ENCODE data around the gene UTY.

Gene UTY

DNA sequence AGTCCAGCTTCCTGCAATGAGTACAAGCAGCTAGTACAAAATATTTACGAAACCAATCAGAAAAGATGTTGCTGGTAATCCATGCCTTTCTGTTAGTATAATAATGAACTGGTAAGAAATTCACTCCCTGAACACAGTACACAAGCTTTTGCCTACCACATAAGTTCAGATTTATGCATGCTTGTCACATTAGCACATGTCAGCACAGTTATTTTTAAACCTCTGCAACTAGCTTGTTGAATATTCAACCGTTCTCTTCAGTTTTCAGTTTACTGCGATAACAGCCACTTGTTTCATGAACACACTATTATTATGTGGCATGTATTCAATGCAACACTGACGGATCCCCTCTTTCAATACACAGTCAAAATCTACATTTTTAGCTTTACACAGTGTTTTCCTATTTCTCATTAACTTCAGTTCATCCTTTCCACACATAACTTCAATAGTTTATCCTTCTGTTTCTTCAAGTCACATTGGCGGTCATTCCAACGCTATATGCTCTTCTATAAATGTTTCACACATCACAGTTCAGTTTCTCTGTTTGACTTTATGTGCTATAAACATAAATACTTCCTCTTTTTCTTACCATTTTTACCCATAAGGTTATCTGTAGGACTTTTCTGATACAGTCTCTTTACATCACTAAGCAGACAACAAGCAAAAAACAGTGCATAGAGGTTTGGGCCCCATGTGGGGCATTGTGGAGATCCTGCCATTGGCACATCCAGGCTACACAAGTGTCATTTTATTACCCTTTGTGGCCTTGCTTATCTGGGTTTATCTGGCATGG, 62.8 kb downstream of the UTY start:
- DNase-seq (ENCODE audit: extremely low read depth in 1 of 2, low read depth in 1 of 2): no peak

DNA sequence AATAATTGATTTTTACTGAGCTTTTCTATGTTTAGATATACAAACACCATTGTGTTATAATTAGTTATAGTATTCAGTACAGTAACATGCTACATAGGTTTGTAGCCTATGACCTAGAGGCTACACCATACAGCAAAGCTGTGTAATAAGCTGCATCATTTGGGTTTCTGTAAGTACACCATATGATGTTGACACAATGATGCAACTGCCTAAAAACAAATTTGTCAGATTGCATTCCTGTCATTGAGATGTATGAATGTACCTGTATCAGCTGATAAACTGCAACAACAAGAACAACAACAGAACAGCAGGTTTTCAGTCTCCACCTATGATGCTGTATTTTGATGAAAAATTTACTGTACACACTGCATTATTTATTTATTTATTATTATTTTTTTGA, 64.3 kb downstream of the UTY start:
- no peak for DNase-seq (ENCODE audit: extremely low read depth in 1 of 2, low read depth in 1 of 2)

DNA sequence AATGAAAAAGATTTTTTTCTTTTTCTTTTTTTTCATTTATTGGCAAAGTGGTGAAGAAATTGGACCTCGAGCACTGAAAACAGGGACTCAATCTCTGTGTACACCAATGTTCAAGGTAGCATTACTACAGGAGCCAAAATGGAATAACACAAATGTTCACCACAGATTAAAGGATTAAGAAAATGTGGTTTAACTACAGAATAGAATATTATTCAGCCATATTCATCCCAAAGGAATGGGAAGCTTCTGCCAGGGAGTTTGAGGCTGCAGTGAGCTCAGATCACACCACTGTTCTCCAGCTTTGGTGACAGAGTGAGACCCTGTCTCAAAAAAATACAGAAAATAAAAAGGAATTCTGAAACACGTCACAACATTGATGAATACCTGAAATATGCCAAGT, 81.0 kb downstream of the UTY start:
- no peak for DNase-seq (ENCODE audit: extremely low read depth in 1 of 2, low read depth in 1 of 2)

DNA sequence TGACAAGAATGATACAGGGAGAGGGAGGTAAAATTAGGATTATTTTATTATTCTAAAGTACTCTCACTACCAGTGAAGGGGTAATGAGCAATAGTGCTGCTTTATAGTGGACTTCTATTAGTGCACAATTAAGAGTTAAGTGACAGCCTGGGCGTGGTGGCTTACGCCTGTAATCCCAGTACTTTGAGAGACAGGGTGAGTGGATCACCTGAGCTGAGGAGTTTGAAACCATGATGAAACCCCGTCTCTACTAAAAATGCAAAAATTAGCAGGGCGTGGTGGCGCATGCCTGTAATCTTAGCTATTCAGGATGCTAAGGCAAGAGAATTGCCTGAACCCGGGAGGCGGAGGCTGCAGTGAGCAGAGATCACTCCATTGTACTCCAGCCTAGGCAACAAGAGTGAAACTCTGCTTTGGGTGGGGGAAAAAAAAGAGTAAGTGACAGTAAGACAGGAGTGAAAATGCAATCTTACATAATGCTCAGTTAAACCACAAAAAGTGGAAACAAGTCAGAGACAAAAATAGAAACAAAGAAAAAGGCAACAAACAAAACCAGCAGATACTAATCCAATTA, 98.6 kb downstream of the UTY start:
- no peak for DNase-seq (ENCODE audit: extremely low read depth in 1 of 2, low read depth in 1 of 2)

GRCh38 chrY:13370868-13371800, 108.7 kb downstream of the UTY start:
- no peak for DNase-seq (ENCODE audit: extremely low read depth in 1 of 2, low read depth in 1 of 2)

DNA sequence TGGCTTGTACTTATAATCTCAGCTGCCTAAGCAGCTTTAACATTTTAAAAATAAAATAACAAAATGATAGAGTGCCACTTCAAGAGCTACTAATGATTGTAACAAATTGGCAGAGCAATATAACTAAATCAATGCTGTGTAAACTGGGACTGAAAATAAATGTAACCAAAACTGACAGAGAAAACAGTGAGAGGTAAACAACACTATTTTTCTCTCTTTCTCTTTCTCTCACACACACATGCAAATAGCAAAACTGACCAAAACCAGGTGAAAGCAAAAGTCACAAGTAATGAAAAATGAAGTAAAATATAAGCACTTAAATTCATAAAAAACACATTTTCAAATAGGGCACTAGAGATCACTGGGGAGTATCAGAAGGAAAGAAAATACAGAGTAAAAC, 109.6 kb downstream of the UTY start:
- DNase-seq (ENCODE audit: extremely low read depth in 1 of 2, low read depth in 1 of 2): no peak

GRCh38 chrY:13368513-13368845, 111.4 kb downstream of the UTY start:
- DNase-seq (ENCODE audit: extremely low read depth in 1 of 2, low read depth in 1 of 2): no peak

- no peak for DNase-seq (ENCODE audit: extremely low read depth in 1 of 2, low read depth in 1 of 2)
These were observed 116.2 kb downstream of the UTY start for GRCh38 chrY:13363641-13364040.

DNA sequence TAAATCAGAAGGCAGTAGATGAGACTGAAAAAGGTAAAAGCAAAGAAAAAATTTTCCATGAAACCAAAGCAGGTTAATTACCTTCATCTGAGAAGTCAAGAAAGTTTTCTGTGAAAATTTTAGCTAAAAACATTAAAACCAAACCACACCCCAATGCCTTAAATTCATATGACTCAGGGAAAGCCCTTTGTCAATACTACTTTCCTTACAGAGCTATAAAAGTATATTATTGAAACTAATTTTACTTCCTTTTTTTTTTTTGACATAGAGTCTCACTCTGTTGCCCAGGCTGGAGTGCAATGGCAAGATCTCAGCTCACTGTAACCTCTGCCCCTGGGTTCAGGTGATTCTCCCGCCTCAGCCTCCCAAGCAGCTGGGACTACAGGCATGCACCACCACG, 117.2 kb downstream of the UTY start:
- no peak for DNase-seq (ENCODE audit: extremely low read depth in 1 of 2, low read depth in 1 of 2)

DNA sequence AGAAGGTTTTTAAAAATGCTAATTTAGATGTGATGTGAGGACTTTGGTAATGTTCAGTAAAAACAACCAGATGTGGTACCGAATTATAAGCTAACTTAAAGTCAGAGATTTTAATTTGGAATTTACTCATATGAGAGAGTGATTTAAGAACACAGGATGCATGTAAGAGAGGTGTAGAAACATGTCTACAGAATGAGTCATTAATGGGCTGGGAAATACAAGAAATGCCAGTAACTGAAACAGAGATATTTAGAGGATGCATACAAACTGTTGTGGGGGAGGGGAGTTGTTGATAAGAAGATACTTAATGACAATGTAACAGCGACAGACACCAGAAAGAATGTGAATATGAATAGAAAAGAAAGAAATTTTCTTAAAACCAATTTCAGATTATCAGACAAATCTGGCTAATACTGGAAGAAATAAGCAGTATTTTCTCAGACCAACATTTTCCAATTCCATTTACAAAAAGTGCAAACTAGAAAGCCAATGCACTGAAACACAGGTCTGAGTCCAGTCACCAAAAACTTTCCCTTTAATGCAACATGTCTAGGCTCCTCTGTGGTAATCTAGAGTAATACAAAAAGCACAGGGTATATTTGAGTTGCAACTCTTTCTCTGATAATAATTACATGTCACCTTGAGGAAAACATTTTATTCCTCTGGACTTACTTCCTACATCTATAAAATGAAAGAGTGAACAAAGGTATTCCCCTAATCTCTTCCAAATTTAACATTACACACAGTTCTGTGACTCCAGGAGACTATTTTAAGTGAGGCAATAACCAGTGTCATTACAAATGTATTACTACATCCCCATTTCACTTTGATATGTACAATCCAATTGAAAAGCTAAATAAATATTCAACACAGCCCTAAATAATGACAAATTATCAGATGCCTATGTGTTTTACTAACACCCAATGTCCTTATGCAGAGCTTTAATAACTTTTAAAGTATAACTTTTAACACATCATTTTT, 117.9 kb downstream of the UTY start:
- no peak for DNase-seq (ENCODE audit: extremely low read depth in 1 of 2, low read depth in 1 of 2)

- no peak for DNase-seq (ENCODE audit: extremely low read depth in 1 of 2, low read depth in 1 of 2)
These were observed 128.4 kb downstream of the UTY start for GRCh38 chrY:13351443-13351842.

DNA sequence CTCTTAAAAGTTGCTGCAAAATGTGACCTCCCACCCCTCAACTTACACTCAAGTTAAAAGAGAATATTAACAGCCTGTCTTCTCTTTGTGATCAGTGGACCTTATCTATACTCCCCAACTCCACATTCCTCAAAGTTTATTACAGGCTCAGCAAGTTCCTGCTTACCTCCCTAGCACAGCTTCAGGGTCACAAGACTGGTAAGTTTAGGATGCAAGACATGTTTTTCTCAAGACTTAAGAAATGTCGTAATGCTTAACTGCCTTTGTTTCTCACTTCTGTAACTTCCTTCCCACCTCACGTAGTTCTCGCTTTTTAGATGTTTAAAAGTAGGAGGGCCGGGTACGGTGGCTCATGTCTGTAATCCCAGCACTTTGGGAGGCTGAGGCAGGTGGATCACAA, 132.7 kb downstream of the UTY start:
- no peak for DNase-seq (ENCODE audit: extremely low read depth in 1 of 2, low read depth in 1 of 2)

- DNase-seq (ENCODE audit: extremely low read depth in 1 of 2, low read depth in 1 of 2): no peak
These were observed 134.3 kb downstream of the UTY start for GRCh38 chrY:13345549-13345948.

GRCh38 chrY:13343307-13343946, 136.4 kb downstream of the UTY start:
- peak in 1 of 2 donors; percentile 37 for DNase-seq (ENCODE audit: extremely low read depth in 1 of 2, low read depth in 1 of 2)

DNA sequence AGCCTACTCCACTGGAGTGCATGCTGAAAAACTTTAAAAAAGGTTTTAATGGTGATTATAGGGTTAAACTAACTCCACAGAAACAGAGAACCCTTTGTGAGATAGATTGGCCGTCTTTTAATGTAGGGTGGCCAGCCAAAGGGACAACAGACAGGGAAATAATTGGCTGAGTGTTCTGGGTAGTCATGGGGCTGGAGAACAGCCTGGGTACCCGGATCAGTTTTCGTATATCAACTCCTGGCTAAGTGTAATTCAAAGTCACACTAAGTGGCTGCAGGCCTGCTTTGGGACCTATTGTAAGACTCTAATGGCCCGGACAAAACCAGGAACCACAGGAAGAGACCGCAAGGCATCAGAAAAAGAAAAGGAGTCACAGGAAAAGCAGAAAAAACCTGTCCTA, 139.9 kb downstream of the UTY start:
- DNase-seq (ENCODE audit: extremely low read depth in 1 of 2, low read depth in 1 of 2): no peak

DNA sequence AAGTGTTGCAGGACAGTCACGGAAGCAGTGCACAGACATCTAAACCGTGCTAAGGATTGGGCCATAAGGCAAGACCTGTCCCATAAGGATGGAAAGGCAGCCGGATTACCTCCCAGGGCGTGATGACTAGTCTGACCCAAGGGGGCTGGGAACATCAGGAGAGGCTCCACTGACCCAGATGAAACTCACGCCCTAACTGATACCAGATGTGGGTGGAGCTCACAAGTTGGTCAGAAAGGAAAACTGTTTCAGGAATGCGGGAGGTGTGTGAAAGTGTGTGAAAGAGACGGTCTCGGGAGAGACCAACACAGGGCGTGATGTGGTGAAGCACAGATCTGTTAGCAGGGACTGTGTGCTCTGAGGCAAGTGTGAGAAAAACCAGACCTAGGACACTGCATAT, 140.5 kb downstream of the UTY start:
- DNase-seq (ENCODE audit: extremely low read depth in 1 of 2, low read depth in 1 of 2): no peak

GRCh38 chrY:13338711-13339110, 141.1 kb downstream of the UTY start:
- no peak for DNase-seq (ENCODE audit: extremely low read depth in 1 of 2, low read depth in 1 of 2)

DNA sequence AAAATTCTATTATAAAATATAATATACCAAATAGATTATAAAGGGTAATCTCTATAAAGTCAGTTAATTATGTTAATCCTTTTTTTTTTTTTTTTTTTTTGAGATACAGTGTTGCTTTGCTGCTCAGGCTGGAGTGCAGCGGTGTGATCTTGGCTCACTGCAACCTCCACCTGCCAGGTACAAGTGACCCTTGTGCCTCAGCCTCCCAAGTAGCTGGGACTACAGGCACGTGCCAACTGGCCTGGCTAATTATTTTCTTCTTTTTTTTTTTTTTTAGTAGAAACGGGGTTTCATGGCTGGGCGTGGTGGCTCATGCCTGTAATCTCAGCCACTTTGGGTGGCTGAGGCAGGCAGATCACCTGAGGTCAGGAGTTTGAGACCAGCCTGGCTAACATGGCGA, 141.9 kb downstream of the UTY start:
- no peak for DNase-seq (ENCODE audit: extremely low read depth in 1 of 2, low read depth in 1 of 2)

- DNase-seq (ENCODE audit: extremely low read depth in 1 of 2, low read depth in 1 of 2): no peak
These were observed 146.0 kb downstream of the UTY start for GRCh38 chrY:13333791-13334190.

- DNase-seq (ENCODE audit: extremely low read depth in 1 of 2, low read depth in 1 of 2): no peak
These were observed 149.2 kb downstream of the UTY start for GRCh38 chrY:13330651-13331050.
